ENCODE data around the gene CT45A8.
"Not testable (repeated sequence)": the region's sequence is repeated elsewhere in the genome, so short reads cannot be mapped to it uniquely, and the experiment has no call there.

The CT45A8 gene, protein sequence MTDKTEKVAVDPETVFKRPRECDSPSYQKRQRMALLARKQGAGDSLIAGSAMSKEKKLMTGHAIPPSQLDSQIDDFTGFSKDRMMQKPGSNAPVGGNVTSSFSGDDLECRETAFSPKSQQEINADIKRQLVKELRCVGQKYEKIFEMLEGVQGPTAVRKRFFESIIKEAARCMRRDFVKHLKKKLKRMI

DNA sequence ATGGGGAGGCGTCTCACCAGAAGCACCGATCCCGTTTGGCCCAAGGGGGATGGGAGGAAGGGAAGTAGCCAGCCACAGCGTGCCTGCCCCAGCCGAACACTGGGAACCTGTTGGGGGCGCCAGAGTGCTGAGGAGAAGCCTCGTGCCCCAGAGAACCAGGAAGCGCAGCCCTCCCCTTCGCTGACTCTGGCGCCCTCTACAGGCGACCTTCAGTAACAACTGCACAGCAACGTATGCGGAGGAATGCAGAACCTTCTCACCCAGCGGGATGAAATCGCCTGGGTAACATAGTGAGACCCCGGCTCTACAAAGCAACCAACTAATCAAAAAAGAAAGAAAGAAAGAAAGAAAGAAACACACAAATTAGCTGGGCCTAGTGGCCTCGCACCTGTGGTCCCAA lies at the start of gene CT45A8:
TSS of gene CT45A8 (minus strand) at position 101 of the 400 bp plus-strand sequence. CDS start 3,755 bp downstream, outside the sequence.
- not testable (repeated sequence) for DNase-seq (ENCODE audit: low read depth in 2 of 2)

DNA sequence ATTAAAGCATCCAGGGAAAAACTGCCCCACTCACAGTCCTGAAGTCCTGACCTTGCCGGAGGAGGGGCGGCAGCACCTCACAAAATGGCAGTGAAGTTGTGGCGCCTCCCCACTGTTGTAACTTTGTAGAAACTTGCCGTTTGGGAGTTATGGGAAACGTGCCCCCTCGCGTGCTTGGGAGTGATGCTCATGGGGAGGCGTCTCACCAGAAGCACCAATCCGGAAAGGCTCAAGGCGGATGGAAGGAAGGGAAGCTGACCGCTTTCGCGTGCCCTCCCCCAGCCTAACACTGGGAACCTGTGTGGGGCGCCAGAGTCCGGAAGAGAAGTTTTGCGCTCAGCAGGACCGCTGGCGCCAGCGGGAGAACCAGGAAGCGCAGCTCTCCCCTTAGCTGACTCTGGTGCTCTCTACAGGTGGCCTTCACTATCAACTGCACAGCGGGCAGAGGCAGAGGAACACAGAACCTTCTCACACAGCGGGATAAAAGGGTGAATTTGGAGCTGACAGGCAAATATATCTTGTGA lies 39.0 kb upstream of the CT45A8 start, which contains the start of the genes CT45A10 and SAGE1:
TSS of gene CT45A10 (minus strand) at position 151 of the 524 bp plus-strand sequence. CDS start 8,100 bp downstream, outside the sequence.
TSS of gene SAGE1 (plus strand) at position 423 of the 524 bp plus-strand sequence. CDS start 2,527 bp downstream, outside the sequence.
- no peak for DNase-seq (ENCODE audit: low read depth in 2 of 2)

DNA sequence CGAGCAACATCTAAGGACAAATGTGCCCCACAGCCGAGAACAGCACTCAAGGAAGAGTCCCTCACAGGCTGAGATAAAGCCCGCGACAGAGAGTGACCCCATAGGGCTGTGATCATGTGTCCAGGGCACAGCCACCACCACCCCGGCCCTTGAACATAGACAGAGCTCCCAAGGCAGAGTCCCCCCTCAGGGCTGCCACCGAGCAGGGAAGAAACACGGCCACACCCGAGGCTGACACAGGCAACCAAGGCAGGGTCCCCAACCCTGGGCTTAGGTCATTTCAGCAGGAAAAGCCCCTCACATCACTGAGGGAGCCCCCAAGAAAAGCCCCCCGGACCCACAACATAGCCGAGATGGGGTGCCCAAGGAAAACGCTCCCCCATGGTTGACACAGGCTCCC lies 38.4 kb upstream of the CT45A8 start:
- no peak for DNase-seq (ENCODE audit: low read depth in 2 of 2)

DNA sequence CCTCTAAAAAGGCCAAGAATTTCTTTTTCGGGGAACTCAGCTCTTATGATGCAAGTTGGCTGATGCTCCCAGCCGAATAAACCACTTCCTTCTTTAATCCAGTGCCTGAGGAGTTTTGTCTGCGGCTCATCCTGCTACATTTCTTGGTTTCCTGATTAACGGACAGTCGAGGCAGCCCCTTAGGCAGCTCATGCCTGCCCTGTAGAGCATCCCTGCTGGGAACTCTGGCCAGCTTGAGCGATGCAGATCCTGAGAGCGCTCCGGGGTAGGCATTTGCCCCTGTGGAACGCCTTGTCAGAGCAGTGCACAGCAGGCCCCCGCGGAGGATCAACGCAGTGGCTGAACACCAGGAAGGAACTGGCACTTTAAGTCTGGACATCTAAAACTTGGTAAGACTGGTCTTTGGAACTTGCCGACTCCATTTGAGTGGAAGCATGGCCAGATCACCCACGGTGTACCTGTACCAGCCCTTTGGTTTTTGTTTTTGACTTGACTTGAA lies 35.8 kb upstream of the CT45A8 start:
- no peak for DNase-seq (ENCODE audit: low read depth in 2 of 2)

DNA sequence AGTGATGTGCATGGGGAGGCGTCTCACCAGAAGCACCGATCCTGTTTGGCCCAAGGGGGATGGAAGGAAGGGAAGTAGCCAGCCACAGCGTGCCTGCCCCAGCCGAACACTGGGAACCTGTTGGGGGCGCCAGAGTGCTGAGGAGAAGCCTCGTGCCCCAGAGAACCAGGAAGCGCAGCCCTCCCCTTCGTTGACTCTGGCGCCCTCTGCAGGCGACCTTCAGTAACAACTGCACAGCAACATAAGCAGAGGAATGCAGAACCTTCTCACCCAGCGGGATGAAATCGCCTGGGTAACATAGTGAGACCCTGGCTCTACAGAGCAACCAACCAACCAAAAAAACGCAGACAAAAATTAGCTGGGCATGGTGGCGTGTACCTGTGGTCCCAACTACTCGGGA lies 34.6 kb upstream of the CT45A8 start:
- not testable (repeated sequence) for DNase-seq (ENCODE audit: low read depth in 2 of 2)

DNA sequence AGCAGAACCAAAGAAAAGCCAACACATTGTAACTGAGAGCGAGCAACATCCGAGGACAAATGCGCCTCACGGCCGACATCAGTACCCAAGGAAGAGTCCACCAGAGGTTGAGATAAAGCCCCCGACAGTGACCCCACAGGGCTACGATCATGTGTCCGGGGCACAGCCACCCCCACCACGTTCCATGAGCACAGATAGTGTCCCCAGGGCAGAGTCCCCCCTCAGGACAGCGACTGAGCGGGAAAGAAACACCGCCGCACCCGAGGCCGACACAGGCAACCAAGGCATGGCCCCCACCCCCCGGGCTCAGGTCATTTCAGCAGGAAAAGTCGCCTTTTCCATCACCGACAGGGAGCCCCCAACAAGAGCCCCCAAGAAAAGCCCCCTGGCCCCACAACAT lies 33.9 kb upstream of the CT45A8 start:
- DNase-seq (ENCODE audit: low read depth in 2 of 2) = not testable (repeated sequence)

DNA sequence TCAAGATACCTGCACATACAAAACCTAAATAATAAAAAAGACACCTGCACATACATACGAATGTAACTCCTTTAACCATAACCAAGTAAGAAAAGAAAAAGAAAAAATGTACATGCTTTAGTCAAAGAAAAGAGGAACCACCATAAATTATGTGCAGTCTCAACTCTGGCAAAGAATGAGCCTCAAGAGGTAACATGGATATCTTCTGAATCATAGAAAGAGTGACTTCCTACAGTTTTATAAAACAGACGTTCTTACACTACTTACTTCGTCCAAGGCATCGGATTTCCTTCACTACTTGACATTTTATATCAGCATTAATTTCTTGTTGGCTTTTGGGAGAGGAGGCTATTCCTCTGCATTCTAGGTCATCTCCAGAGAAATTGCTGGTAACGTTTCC lies 28.4 kb upstream of the CT45A8 start:
- not testable (repeated sequence) for DNase-seq (ENCODE audit: low read depth in 2 of 2)

DNA sequence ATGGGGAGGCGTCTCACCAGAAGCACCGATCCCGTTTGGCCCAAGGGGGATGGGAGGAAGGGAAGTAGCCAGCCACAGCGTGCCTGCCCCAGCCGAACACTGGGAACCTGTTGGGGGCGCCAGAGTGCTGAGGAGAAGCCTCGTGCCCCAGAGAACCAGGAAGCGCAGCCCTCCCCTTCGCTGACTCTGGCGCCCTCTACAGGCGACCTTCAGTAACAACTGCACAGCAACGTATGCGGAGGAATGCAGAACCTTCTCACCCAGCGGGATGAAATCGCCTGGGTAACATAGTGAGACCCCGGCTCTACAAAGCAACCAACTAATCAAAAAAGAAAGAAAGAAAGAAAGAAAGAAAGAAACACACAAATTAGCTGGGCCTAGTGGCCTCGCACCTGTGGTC lies 17.4 kb upstream of the CT45A8 start, which contains the start of gene CT45A9:
TSS of gene CT45A9 (minus strand) at position 101 of the 400 bp plus-strand sequence. CDS start 3,751 bp downstream, outside the sequence.
- DNase-seq (ENCODE audit: low read depth in 2 of 2) = not testable (repeated sequence)

DNA sequence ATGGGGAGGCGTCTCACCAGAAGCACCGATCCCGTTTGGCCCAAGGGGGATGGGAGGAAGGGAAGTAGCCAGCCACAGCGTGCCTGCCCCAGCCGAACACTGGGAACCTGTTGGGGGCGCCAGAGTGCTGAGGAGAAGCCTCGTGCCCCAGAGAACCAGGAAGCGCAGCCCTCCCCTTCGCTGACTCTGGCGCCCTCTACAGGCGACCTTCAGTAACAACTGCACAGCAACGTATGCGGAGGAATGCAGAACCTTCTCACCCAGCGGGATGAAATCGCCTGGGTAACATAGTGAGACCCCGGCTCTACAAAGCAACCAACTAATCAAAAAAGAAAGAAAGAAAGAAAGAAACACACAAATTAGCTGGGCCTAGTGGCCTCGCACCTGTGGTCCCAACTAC lies 17.2 kb downstream of the CT45A8 start, which contains the start of gene CT45A7:
TSS of gene CT45A7 (minus strand) at position 101 of the 400 bp plus-strand sequence. CDS start 3,747 bp downstream, outside the sequence.
- DNase-seq (ENCODE audit: low read depth in 2 of 2) = not testable (repeated sequence)

DNA sequence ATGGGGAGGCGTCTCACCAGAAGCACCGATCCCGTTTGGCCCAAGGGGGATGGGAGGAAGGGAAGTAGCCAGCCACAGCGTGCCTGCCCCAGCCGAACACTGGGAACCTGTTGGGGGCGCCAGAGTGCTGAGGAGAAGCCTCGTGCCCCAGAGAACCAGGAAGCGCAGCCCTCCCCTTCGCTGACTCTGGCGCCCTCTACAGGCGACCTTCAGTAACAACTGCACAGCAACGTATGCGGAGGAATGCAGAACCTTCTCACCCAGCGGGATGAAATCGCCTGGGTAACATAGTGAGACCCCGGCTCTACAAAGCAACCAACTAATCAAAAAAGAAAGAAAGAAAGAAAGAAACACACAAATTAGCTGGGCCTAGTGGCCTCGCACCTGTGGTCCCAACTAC lies 34.4 kb downstream of the CT45A8 start, which contains the start of gene CT45A2:
TSS of gene CT45A2 (minus strand) at position 101 of the 400 bp plus-strand sequence. CDS start 3,747 bp downstream, outside the sequence.
- not testable (repeated sequence) for DNase-seq (ENCODE audit: low read depth in 2 of 2)

DNA sequence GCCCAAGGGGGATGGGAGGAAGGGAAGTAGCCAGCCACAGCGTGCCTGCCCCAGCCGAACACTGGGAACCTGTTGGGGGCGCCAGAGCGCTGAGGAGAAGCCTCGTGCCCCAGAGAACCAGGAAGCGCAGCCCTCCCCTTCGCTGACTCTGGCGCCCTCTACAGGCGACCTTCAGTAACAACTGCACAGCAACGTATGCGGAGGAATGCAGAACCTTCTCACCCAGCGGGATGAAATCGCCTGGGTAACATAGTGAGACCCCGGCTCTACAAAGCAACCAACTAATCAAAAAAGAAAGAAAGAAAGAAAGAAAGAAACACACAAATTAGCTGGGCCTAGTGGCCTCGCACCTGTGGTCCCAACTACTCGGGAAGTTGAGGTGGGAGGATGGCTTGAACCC lies 51.7 kb downstream of the CT45A8 start, which contains the start of gene CT45A6:
TSS of gene CT45A6 (minus strand) at position 101 of the 400 bp plus-strand sequence. CDS start 3,794 bp downstream, outside the sequence.
- DNase-seq (ENCODE audit: low read depth in 2 of 2) = not testable (repeated sequence)
